Measurements from ENCODE around the gene SNAP91.
A peak's percentile ranks its signal among the peaks of the same experiment; 100 is the strongest.
"Not testable (repeated sequence)": the region's sequence is repeated elsewhere in the genome, so short reads cannot be mapped to it uniquely, and the experiment has no call there.

SNAP91 gene

GRCh38 chr6:83708970-83709747, at the start of gene SNAP91:
Gene SNAP91 (minus strand): TSS chr6:83709101. CDS start chr6:83707927, 1,174 bp downstream.
- peak; percentile 74 for DNase-seq

GRCh38 chr6:83758533-83758932, 49.6 kb upstream of the SNAP91 start:
- DNase-seq = no peak

GRCh38 chr6:83757021-83757420, 48.1 kb upstream of the SNAP91 start:
- DNase-seq = no peak

- no peak for DNase-seq
Measured at GRCh38 chr6:83756565-83756964, 47.7 kb upstream of the SNAP91 start.

- not testable (repeated sequence) for DNase-seq
Measured at GRCh38 chr6:83752375-83752774, 43.5 kb upstream of the SNAP91 start.

GRCh38 chr6:83741089-83741488, 32.2 kb upstream of the SNAP91 start:
- no peak for DNase-seq

GRCh38 chr6:83735461-83735860, 26.6 kb upstream of the SNAP91 start:
- no peak for DNase-seq

- DNase-seq = no peak
Measured at GRCh38 chr6:83729871-83730270, 21.0 kb upstream of the SNAP91 start.

GRCh38 chr6:83722876-83723275, 14.0 kb upstream of the SNAP91 start:
- no peak for DNase-seq

- no peak for DNase-seq
Measured at GRCh38 chr6:83717809-83718208, 8.9 kb upstream of the SNAP91 start.

- DNase-seq = no peak
Measured at GRCh38 chr6:83711958-83712357, 3.1 kb upstream of the SNAP91 start.

GRCh38 chr6:83709748-83710050, 798 bp upstream of the SNAP91 start:
- DNase-seq = no peak

GRCh38 chr6:83708546-83708969, 343 bp downstream of the SNAP91 start:
- DNase-seq = peak; percentile 43

GRCh38 chr6:83707829-83708545, 914 bp downstream of the SNAP91 start:
- DNase-seq = no peak

- DNase-seq = no peak
Measured at GRCh38 chr6:83702749-83703148, 6.2 kb downstream of the SNAP91 start.

- DNase-seq = no peak
Measured at GRCh38 chr6:83702077-83702476, 6.8 kb downstream of the SNAP91 start.

- no peak for DNase-seq
Measured at GRCh38 chr6:83696674-83697073, 12.2 kb downstream of the SNAP91 start.

GRCh38 chr6:83685481-83685880, 23.4 kb downstream of the SNAP91 start:
- DNase-seq = no peak

- DNase-seq = no peak
Measured at GRCh38 chr6:83677791-83678190, 31.1 kb downstream of the SNAP91 start.

GRCh38 chr6:83637953-83638352, 70.9 kb downstream of the SNAP91 start:
- no peak for DNase-seq

GRCh38 chr6:83636800-83637199, 72.1 kb downstream of the SNAP91 start:
- DNase-seq = no peak

- no peak for DNase-seq
Measured at GRCh38 chr6:83633609-83634008, 75.3 kb downstream of the SNAP91 start.

- no peak for DNase-seq
Measured at GRCh38 chr6:83633149-83633548, 75.8 kb downstream of the SNAP91 start.

- not testable (repeated sequence) for DNase-seq
Measured at GRCh38 chr6:83629908-83630307, 79.0 kb downstream of the SNAP91 start.
